ENCODE measurements around the gene SLC9A7.

SLC9A7 gene

GRCh38 chrX:46559062-46559461 is 199.9 kb downstream of the SLC9A7 start:
- TF ChIP-seq REST (IDR thresholded peaks at IDR 0.05; ENCODE audit: insufficient read depth in 1 of 2, low read depth in 2 of 2, low read length in 2 of 2) (no peak), SIN3A (IDR thresholded peaks at IDR 0.05; ENCODE audit: borderline replicate concordance, insufficient read depth, low read length) (no peak), TAF1 (IDR thresholded peaks at IDR 0.05; ENCODE audit: borderline replicate concordance, insufficient read depth, low read length) (no peak), POLR2AphosphoS5 (IDR thresholded peaks at IDR 0.05; ENCODE audit: low read depth, low read length) (no peak), FOXP2 (optimal IDR thresholded peaks at IDR 0.05; ENCODE audit: borderline replicate concordance, extremely low read depth, extremely low read length, insufficient read depth) (no peak)

- TF ChIP-seq TAF1 (IDR thresholded peaks at IDR 0.05; ENCODE audit: borderline replicate concordance, insufficient read depth, low read length) (no peak), SIN3A (IDR thresholded peaks at IDR 0.05; ENCODE audit: borderline replicate concordance, insufficient read depth, low read length) (no peak), FOXP2 (optimal IDR thresholded peaks at IDR 0.05; ENCODE audit: borderline replicate concordance, extremely low read depth, extremely low read length, insufficient read depth) (no peak), REST (IDR thresholded peaks at IDR 0.05; ENCODE audit: insufficient read depth in 1 of 2, low read depth in 2 of 2, low read length in 2 of 2) (no peak), POLR2AphosphoS5 (IDR thresholded peaks at IDR 0.05; ENCODE audit: low read depth, low read length) (no peak)
Measured at GRCh38 chrX:46554942-46555341, 204.0 kb downstream of the SLC9A7 start.

- TF ChIP-seq POLR2AphosphoS5 (IDR thresholded peaks at IDR 0.05; ENCODE audit: low read depth, low read length) (no peak), TAF1 (IDR thresholded peaks at IDR 0.05; ENCODE audit: borderline replicate concordance, insufficient read depth, low read length) (no peak), FOXP2 (optimal IDR thresholded peaks at IDR 0.05; ENCODE audit: borderline replicate concordance, extremely low read depth, extremely low read length, insufficient read depth) (no peak), REST (IDR thresholded peaks at IDR 0.05; ENCODE audit: insufficient read depth in 1 of 2, low read depth in 2 of 2, low read length in 2 of 2) (no peak), SIN3A (IDR thresholded peaks at IDR 0.05; ENCODE audit: borderline replicate concordance, insufficient read depth, low read length) (no peak)
Measured at GRCh38 chrX:46553935-46554334, 205.0 kb downstream of the SLC9A7 start.

GRCh38 chrX:46551494-46552128 is 207.3 kb downstream of the SLC9A7 start:
- TF ChIP-seq FOXP2 (optimal IDR thresholded peaks at IDR 0.05; ENCODE audit: borderline replicate concordance, extremely low read depth, extremely low read length, insufficient read depth): no peak

GRCh38 chrX:46549914-46550313 is 209.0 kb downstream of the SLC9A7 start:
- TF ChIP-seq REST (IDR thresholded peaks at IDR 0.05; ENCODE audit: insufficient read depth in 1 of 2, low read depth in 2 of 2, low read length in 2 of 2) (no peak), TAF1 (IDR thresholded peaks at IDR 0.05; ENCODE audit: borderline replicate concordance, insufficient read depth, low read length) (no peak), POLR2AphosphoS5 (IDR thresholded peaks at IDR 0.05; ENCODE audit: low read depth, low read length) (no peak), FOXP2 (optimal IDR thresholded peaks at IDR 0.05; ENCODE audit: borderline replicate concordance, extremely low read depth, extremely low read length, insufficient read depth) (no peak), SIN3A (IDR thresholded peaks at IDR 0.05; ENCODE audit: borderline replicate concordance, insufficient read depth, low read length) (no peak)
